ENCODE results near the gene IQCH.

IQCH gene

GRCh38 chr15:67303490-67304363 lies 49.1 kb downstream of the IQCH start:
- peak; percentile 54 for DNase-seq

GRCh38 chr15:67304778-67305177 lies 50.2 kb downstream of the IQCH start:
- no peak for DNase-seq

- DNase-seq: no peak
Observed at GRCh38 chr15:67305506-67305905, 50.9 kb downstream of the IQCH start.

DNA sequence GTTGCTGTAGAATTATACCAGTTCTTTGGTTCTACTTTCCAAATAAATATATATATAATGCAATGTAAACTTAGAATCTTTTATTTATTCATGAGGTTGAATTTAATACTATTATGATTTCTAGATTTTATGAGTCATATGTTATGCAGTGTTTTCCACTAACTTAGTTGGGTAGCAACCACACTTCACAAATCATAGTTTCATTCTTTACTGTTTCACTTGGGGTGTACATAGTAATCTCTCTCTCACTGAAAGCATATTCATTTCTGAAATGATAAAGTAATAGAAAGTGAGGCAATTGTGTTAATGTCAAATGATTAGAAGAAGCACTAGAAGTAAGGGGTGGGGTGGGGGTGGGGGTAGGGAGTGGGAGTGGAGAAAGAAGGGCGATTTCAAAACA lies 52.6 kb downstream of the IQCH start:
- DNase-seq: no peak

GRCh38 chr15:67307889-67308597 lies 53.5 kb downstream of the IQCH start:
- no peak for DNase-seq

- no peak for DNase-seq
Observed at GRCh38 chr15:67311731-67312130, 57.1 kb downstream of the IQCH start.

DNA sequence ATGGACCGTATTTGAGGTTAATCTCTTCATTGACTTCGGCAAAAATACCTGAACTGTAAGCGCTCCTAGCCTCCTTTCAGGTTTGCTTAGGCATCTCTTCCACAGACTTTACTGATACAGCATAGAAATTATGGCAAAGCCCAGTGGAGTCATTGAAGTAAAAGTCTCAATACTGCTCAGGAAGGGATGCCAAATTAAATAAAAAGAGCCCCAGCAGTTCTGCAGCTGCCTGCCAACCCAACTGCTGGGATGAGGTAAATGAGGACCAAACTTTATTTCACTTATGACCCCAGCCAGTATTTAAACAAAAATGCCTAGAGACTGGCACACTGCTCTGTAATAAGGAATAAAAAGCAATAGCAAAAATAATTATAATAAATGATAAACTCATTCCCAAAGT lies 65.4 kb downstream of the IQCH start:
- DNase-seq: no peak

GRCh38 chr15:67321352-67321751 lies 66.8 kb downstream of the IQCH start:
- DNase-seq: no peak

DNA sequence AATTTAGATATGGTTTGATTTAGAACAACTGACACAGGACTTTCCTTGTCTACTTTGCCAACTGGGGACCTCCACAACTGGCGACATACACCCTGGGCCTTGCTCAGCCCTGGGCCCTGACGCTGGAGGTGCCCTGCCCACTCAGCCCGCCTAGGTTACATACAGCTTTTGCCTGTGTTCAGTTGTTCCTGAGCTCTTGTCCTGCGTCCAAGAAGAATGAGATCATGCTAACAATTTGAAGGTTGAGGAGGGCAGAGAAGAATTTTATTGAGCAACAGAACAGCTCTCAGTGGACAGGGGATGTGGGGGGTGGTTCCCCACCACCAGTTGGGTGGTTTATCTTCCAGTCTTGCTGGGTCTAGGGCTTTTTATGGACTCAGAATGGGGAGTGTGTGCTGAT lies 67.9 kb downstream of the IQCH start:
- DNase-seq: no peak

- DNase-seq: no peak
Observed at GRCh38 chr15:67327312-67327711, 72.7 kb downstream of the IQCH start.

GRCh38 chr15:67327737-67328136 lies 73.2 kb downstream of the IQCH start:
- DNase-seq: no peak

- no peak for DNase-seq
Observed at GRCh38 chr15:67329984-67330733, 75.6 kb downstream of the IQCH start.

DNA sequence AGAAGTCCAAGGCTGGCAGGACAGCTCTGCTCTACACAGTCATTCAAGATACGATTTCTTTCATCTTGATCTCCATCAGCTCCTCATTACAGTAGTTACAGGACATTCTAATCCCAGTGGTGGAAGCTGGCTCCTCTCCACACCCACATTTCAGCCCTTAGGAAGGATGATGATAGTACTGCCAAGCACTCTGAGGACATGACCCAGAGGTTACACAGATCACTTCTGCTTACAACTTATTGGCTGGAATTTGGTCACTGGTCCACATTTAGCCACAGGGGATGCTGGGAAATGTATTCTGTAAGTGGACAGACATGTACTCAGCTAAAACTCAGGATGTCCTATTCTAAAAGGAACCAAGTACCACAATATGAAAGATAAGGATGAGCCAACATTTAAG lies 77.1 kb downstream of the IQCH start:
- no peak for DNase-seq

DNA sequence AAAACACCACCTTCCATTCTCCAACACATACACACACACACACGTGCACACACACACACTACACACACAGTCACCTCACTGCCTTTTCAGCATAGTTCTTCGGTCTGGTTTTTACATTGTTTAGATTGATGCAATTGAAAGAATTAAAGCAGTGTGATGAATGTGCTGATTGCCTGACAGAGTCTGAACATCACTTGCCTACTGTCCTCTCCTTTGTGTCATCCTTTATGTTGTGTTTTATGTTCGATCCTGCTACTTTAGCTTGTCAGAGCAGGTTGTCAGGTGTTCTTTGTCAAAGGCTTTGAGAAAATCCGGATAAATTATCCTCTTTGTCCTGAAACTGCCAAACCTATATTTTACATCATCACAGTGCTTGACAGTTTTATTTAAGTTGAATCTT lies 80.4 kb downstream of the IQCH start:
- DNase-seq: no peak

DNA sequence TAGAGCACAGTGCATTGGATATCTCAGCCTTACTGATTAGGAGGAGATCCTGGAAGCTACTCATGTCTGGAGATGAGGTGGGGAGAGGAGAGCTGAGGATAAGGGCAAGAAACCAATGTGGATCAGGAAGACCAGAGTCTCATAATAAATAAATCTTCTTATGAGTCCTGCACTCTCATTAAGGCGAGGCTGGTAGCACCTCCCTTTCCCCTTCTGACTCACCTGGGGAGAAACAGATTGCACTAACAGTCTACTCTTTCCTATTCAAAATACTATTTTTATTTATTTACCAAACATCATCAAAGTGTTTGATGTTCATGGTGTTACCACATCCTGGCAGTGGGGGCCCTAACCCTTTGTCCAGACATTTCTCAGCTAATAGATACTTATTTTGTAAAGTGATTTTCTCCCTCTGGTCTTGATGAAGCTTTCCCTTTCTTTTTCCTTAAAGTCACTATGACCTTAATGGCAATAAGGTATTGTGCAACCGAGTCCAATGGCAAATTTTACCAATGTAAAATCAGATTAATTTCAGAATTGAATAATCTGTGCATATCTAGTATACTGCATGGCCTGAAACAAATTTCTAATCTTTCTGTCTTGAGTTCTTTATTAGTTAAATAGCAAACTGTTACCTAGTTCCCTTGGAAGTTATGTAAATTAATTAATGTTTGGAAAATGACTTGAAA lies 81.1 kb downstream of the IQCH start:
- no peak for DNase-seq

- no peak for DNase-seq
Observed at GRCh38 chr15:67340630-67341029, 86.0 kb downstream of the IQCH start.

GRCh38 chr15:67341539-67341938 lies 87.0 kb downstream of the IQCH start:
- no peak for DNase-seq

DNA sequence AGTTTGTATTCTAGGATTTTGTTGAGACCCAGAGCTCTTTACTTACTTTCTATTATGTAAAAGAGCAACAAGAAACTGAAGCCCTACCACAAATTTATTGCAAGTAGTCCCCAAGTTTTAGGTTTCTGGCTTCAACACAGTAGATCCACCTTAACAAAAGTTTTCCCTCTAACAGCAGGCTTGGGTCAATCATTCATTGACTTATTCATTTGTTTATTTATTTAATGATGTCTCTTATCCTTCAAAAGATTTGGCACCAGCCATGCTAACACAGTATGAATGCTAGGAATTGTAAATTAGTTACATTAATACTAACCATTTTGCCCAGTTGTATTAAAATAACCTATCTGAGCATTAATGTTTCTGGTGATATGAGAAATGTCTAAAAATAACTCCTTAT lies 88.6 kb downstream of the IQCH start:
- no peak for DNase-seq

DNA sequence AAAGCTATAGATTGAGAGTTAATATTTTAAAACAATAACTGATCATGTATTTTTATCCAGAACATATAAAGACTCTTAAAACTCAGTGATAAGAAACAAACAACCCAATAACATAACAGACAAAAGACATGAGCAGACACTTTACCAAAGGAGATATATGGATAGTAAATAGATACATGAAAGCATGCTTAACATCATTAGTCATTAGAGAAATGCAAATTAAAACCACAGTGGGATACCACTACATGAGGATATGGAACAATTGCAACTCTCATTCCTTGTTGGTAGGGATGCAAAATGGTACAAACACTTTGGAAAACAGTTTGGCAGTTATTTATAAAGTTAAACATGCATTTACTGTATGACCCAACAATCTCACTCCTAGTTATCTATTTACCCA lies 95.0 kb downstream of the IQCH start:
- DNase-seq: no peak

DNA sequence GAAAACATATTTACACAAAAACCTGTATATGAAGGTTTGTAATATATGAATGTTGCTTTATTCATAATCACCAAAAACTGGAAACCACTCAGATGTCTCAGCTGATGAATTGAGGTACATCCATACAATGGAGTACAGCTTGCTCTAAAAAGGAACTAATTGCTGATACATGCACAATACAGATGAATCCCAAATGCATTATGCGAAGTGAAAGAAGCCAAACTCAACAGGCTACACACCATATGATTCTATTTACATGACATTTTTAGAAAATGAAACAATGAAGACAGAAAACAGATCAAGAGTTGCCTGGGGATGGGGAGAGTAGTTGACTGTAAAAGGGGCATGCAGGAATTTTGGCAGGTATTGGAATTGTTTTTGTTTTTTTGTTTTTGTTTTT lies 95.5 kb downstream of the IQCH start:
- no peak for DNase-seq

GRCh38 chr15:67358391-67358790 lies 103.8 kb downstream of the IQCH start:
- no peak for DNase-seq

DNA sequence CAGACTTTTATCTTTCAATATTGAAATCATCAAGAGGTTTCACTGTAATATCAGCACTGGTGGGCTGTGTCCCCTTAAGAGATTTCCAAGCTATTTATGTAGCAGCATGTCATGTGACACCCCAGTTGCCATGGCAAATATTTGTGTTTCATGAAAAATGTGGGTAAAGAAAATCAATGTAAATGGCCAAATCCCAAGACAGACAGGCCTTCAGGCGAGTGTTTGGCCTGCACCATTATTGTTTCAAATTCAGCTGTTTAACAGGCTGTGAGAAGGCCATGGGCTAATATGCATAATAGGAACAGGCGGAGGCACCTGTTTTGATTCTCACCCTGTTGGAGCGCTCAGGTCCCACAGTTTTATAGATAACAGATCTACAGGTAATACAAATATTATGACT lies 104.2 kb downstream of the IQCH start:
- DNase-seq: no peak

DNA sequence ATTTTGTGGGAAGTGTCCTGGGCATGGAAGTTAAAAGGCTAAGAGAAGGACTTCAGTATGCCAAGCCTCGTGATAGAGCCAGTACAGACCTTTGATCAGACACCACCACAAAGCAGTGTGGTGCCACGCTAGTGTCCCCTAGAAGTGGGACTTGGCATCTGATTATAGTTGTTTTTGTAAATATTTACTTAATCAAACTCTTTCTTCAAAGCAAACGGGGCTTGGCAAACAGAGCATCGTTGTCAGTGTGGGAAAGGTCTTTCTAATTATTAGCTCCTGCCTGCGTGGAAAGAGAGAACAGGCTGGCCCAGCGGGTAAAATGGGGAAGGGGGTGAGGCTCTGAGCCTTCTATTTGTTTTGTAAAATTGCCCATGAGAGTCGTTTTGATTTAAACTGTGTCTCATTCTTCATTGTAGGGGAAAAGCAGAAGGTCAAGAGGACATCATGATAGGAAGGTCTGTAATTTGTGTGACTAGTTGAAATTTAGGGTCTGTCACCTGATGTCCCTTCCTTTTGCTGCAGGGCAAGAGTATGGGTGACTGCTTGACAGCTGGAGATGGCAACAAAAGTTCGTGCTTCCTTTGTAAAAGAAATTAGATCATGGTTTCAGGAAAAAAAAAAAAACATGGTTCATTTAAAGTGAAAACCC lies 105.0 kb downstream of the IQCH start:
- DNase-seq: no peak

Measured in CD4-positive, alpha-beta T cell treated with Interleukin-4 for 4 hours (primary cell).